Measurements from ENCODE around the gene SLC9A5.

The SLC9A5 gene, protein sequence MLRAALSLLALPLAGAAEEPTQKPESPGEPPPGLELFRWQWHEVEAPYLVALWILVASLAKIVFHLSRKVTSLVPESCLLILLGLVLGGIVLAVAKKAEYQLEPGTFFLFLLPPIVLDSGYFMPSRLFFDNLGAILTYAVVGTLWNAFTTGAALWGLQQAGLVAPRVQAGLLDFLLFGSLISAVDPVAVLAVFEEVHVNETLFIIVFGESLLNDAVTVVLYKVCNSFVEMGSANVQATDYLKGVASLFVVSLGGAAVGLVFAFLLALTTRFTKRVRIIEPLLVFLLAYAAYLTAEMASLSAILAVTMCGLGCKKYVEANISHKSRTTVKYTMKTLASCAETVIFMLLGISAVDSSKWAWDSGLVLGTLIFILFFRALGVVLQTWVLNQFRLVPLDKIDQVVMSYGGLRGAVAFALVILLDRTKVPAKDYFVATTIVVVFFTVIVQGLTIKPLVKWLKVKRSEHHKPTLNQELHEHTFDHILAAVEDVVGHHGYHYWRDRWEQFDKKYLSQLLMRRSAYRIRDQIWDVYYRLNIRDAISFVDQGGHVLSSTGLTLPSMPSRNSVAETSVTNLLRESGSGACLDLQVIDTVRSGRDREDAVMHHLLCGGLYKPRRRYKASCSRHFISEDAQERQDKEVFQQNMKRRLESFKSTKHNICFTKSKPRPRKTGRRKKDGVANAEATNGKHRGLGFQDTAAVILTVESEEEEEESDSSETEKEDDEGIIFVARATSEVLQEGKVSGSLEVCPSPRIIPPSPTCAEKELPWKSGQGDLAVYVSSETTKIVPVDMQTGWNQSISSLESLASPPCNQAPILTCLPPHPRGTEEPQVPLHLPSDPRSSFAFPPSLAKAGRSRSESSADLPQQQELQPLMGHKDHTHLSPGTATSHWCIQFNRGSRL

DNA sequence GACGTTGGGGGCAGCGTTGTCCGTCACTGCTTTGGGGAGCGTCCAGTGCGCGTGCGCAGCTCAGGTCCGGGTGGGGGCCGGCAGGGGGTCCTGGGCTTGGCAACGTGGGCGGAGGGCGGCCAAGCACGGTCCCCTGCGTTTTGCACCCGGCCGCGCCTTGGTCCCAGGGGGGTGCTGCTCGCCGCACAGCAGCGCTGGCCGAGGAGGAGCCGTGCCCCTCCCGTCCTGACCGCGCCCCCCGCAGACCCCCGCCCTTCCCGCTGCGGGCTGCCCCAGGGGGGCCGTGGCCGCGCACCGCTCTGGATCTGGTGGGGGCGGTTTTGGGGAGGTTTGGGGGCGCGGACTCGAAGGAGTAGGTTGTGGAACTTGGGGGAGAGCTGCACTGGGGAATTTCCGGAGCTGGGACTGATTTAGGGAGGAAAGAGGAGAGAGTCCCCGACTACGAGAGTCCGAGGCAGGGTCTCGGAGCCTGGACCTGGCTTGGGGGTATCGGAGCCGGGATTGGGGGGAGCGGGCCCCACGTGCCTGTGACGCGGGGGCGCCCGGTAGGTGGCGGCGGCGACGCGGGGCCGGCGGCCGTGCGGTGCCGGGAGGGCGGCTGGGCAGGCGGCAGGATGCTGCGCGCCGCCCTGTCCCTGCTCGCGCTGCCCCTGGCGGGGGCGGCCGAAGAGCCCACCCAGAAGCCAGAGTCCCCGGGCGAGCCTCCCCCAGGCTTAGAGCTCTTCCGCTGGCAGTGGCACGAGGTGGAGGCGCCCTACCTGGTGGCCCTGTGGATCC lies at the start of gene SLC9A5:
SLC9A5 (plus strand) TSS at position 579 of the 777 bp plus-strand sequence; CDS start at position 615, 36 bp downstream.
- ATAC-seq = no peak
- TF ChIP-seq ZNF70 (CRISPR knock-in tag; IDR thresholded peaks at IDR 0.05) (no peak), ZNF565 (CRISPR knock-in tag; conservative IDR thresholded peaks at IDR 0.05; ENCODE audit: low read depth) (no peak), OSR1 (CRISPR knock-in tag; IDR thresholded peaks at IDR 0.05) (no peak), GLIS3 (CRISPR knock-in tag; IDR thresholded peaks at IDR 0.05) (no peak), RARB (CRISPR knock-in tag; IDR thresholded peaks at IDR 0.05) (no peak), BACH2 (CRISPR knock-in tag; IDR thresholded peaks at IDR 0.05; ENCODE audit: borderline replicate concordance) (no peak), ZFP30 (CRISPR knock-in tag; IDR thresholded peaks at IDR 0.05) (no peak), ESRRG (CRISPR knock-in tag; IDR thresholded peaks at IDR 0.05) (no peak), PPARA (CRISPR knock-in tag; IDR thresholded peaks at IDR 0.05; ENCODE audit: borderline replicate concordance) (no peak), ARNTL (CRISPR knock-in tag; IDR thresholded peaks at IDR 0.05; ENCODE audit: borderline replicate concordance, low read depth) (no peak), CSDC2 (CRISPR knock-in tag; IDR thresholded peaks at IDR 0.05) (no peak), ISL1 (CRISPR knock-in tag; IDR thresholded peaks at IDR 0.05) (no peak), SNAI2 (CRISPR knock-in tag; IDR thresholded peaks at IDR 0.05) (no peak), TOX (CRISPR knock-in tag; IDR thresholded peaks at IDR 0.05; ENCODE audit: borderline replicate concordance) (no peak), ZNF8 (CRISPR knock-in tag; IDR thresholded peaks at IDR 0.05) (no peak)
- TF ChIP-seq, protein P1, sequence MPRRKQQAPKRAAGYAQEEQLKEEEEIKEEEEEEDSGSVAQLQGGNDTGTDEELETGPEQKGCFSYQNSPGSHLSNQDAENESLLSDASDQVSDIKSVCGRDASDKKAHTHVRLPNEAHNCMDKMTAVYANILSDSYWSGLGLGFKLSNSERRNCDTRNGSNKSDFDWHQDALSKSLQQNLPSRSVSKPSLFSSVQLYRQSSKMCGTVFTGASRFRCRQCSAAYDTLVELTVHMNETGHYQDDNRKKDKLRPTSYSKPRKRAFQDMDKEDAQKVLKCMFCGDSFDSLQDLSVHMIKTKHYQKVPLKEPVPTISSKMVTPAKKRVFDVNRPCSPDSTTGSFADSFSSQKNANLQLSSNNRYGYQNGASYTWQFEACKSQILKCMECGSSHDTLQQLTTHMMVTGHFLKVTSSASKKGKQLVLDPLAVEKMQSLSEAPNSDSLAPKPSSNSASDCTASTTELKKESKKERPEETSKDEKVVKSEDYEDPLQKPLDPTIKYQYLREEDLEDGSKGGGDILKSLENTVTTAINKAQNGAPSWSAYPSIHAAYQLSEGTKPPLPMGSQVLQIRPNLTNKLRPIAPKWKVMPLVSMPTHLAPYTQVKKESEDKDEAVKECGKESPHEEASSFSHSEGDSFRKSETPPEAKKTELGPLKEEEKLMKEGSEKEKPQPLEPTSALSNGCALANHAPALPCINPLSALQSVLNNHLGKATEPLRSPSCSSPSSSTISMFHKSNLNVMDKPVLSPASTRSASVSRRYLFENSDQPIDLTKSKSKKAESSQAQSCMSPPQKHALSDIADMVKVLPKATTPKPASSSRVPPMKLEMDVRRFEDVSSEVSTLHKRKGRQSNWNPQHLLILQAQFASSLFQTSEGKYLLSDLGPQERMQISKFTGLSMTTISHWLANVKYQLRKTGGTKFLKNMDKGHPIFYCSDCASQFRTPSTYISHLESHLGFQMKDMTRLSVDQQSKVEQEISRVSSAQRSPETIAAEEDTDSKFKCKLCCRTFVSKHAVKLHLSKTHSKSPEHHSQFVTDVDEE (CRISPR knock-in tag; IDR thresholded peaks at IDR 0.05) = no peak
- TF ChIP-seq, protein P2, sequence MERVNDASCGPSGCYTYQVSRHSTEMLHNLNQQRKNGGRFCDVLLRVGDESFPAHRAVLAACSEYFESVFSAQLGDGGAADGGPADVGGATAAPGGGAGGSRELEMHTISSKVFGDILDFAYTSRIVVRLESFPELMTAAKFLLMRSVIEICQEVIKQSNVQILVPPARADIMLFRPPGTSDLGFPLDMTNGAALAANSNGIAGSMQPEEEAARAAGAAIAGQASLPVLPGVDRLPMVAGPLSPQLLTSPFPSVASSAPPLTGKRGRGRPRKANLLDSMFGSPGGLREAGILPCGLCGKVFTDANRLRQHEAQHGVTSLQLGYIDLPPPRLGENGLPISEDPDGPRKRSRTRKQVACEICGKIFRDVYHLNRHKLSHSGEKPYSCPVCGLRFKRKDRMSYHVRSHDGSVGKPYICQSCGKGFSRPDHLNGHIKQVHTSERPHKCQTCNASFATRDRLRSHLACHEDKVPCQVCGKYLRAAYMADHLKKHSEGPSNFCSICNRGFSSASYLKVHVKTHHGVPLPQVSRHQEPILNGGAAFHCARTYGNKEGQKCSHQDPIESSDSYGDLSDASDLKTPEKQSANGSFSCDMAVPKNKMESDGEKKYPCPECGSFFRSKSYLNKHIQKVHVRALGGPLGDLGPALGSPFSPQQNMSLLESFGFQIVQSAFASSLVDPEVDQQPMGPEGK (CRISPR knock-in tag; IDR thresholded peaks at IDR 0.05; ENCODE audit: borderline replicate concordance) = no peak
- TF ChIP-seq, protein P3, sequence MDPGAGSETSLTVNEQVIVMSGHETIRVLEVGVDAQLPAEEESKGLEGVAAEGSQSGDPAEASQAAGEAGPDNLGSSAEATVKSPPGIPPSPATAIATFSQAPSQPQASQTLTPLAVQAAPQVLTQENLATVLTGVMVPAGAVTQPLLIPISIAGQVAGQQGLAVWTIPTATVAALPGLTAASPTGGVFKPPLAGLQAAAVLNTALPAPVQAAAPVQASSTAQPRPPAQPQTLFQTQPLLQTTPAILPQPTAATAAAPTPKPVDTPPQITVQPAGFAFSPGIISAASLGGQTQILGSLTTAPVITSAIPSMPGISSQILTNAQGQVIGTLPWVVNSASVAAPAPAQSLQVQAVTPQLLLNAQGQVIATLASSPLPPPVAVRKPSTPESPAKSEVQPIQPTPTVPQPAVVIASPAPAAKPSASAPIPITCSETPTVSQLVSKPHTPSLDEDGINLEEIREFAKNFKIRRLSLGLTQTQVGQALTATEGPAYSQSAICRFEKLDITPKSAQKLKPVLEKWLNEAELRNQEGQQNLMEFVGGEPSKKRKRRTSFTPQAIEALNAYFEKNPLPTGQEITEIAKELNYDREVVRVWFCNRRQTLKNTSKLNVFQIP (CRISPR knock-in tag; IDR thresholded peaks at IDR 0.05; ENCODE audit: borderline replicate concordance, low read depth) = no peak
- TF ChIP-seq, protein P4, sequence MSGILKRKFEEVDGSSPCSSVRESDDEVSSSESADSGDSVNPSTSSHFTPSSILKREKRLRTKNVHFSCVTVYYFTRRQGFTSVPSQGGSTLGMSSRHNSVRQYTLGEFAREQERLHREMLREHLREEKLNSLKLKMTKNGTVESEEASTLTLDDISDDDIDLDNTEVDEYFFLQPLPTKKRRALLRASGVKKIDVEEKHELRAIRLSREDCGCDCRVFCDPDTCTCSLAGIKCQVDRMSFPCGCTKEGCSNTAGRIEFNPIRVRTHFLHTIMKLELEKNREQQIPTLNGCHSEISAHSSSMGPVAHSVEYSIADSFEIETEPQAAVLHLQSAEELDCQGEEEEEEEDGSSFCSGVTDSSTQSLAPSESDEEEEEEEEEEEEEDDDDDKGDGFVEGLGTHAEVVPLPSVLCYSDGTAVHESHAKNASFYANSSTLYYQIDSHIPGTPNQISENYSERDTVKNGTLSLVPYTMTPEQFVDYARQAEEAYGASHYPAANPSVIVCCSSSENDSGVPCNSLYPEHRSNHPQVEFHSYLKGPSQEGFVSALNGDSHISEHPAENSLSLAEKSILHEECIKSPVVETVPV (CRISPR knock-in tag; IDR thresholded peaks at IDR 0.05) = no peak

DNA sequence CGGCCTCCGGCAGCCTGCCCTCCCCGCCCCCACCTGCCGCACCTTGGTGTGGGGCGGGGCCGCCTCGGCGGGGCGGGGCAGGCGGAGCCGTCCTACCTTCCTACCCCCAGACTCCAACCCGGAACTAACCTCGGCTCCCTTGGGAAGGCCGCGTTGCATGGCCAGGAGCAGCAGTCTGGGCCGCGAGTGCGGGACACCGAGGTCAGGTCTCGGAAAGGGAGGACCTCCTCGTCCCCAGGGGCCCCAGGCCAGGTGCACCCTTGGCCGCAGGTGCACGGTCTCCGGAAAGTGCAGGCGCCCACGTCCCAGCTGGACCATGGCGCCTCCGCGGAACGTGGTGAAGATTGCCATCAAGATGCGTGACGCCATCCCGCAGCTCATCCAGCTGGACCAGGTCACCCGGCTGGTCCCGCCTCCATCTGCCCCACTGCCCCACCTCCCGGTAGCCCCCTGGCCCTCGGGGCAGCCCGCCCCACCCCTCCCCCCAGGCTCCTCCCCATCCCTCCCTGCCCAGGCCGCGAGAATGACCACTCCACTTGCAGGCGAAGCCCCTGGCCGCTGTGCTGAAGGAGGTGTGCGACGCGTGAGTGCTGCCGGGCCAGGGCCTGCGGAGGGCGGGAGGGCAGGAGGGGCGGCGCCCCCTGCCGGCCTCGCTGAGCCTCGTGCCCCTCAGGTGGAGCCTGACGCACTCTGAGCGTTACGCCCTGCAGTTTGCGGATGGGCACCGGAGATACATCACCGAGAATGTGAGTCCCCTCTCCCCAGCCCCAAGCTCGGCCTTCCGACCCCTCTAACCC lies 49.6 kb upstream of the SLC9A5 start, which contains the start of gene ELMO3:
ELMO3 (plus strand) TSS at position 121 of the 797 bp plus-strand sequence; CDS start at position 317, 196 bp downstream.
- ATAC-seq = no peak
- TF ChIP-seq BACH2 (CRISPR knock-in tag; IDR thresholded peaks at IDR 0.05; ENCODE audit: borderline replicate concordance) (no peak), ZFP30 (CRISPR knock-in tag; IDR thresholded peaks at IDR 0.05) (no peak), RARB (CRISPR knock-in tag; IDR thresholded peaks at IDR 0.05) (no peak), TOX (CRISPR knock-in tag; IDR thresholded peaks at IDR 0.05; ENCODE audit: borderline replicate concordance) (no peak), ZFP3 (CRISPR knock-in tag; IDR thresholded peaks at IDR 0.05) (no peak), PPARA (CRISPR knock-in tag; IDR thresholded peaks at IDR 0.05; ENCODE audit: borderline replicate concordance) (no peak), ARNTL (CRISPR knock-in tag; IDR thresholded peaks at IDR 0.05; ENCODE audit: borderline replicate concordance, low read depth) (no peak), TCF4 (CRISPR knock-in tag; IDR thresholded peaks at IDR 0.05; ENCODE audit: borderline replicate concordance) (no peak)
- TF ChIP-seq, protein P5, sequence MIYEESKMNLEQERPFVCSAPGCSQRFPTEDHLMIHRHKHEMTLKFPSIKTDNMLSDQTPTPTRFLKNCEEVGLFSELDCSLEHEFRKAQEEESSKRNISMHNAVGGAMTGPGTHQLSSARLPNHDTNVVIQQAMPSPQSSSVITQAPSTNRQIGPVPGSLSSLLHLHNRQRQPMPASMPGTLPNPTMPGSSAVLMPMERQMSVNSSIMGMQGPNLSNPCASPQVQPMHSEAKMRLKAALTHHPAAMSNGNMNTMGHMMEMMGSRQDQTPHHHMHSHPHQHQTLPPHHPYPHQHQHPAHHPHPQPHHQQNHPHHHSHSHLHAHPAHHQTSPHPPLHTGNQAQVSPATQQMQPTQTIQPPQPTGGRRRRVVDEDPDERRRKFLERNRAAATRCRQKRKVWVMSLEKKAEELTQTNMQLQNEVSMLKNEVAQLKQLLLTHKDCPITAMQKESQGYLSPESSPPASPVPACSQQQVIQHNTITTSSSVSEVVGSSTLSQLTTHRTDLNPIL (CRISPR knock-in tag; IDR thresholded peaks at IDR 0.05; ENCODE audit: low read depth) = no peak
- TF ChIP-seq, protein P3 (CRISPR knock-in tag; IDR thresholded peaks at IDR 0.05; ENCODE audit: borderline replicate concordance, low read depth) = no peak
- TF ChIP-seq, protein P4 (CRISPR knock-in tag; IDR thresholded peaks at IDR 0.05) = no peak

All from SK-N-SH treated with all-trans-retinoic acid at 6 μM for 48 hours (cell line).